GM12864 (cell line): ENCODE measurements around the gene RNF220.

Source experiments
- DNase-seq: peaks from one replicate; pipeline ENCODE4 v3.0.0-alpha.2; 2011; ENCODE audit warnings: low read depth
- H3K4me3 ChIP-seq: 2 replicates; pipeline ENCODE4 v1.5.1; 2011; ENCODE audit warnings: mild to moderate bottlenecking, low read depth, low read length, control low read depth
- CTCF ChIP-seq: IDR thresholded peaks from 2 replicates; pipeline ENCODE4 v1.5.1; 2011; ENCODE audit warnings: low read depth, mild to moderate bottlenecking, moderate library complexity, low read length, control low read depth, inconsistent platforms; ENCODE audit errors: missing control alignments

Gene RNF220

GRCh38 chr1:44407430-44408211, 2.6 kb downstream of the RNF220 start:
- no peak for TF ChIP-seq CTCF
- H3K4me3 ChIP-seq: no peak overlapping the region
- DNase-seq: no peak

- no peak overlapping the region for H3K4me3 ChIP-seq
- no peak for TF ChIP-seq CTCF
- DNase-seq: no peak
These were observed 3.1 kb downstream of the RNF220 start for GRCh38 chr1:44408212-44408582.

GRCh38 chr1:44408632-44409602, 3.9 kb downstream of the RNF220 start:
- DNase-seq: no peak
- TF ChIP-seq CTCF: no peak
- no peak overlapping the region for H3K4me3 ChIP-seq

- no peak for DNase-seq
- TF ChIP-seq CTCF: no peak
These were observed 4.7 kb downstream of the RNF220 start for GRCh38 chr1:44409757-44410156.

GRCh38 chr1:44411861-44412260, 6.8 kb downstream of the RNF220 start:
- H3K4me3 ChIP-seq: no peak overlapping the region
- TF ChIP-seq CTCF: no peak
- no peak for DNase-seq

More at GRCh38 chr1:44409757-44410156, 4.7 kb downstream of the RNF220 start:
- no peak overlapping the region for H3K4me3 ChIP-seq

- DNase-seq: no peak
- no peak overlapping the region for H3K4me3 ChIP-seq
- no peak for TF ChIP-seq CTCF
These were observed 7.5 kb downstream of the RNF220 start for GRCh38 chr1:44412601-44413000.
